HepG2 (cell line): Measurements from ENCODE around the gene HOXD9. TPM values are rescaled to one million over a fixed set of nuclear protein-coding genes. Genes with fewer than 3 reads are reported as not detected.

Experiments used
- GLMP ChIP-seq: sonication (generic); formaldehyde crosslinking; IDR thresholded peaks from 2 replicates; pipeline ENCODE4 v1.9.0; 2021; ENCODE audit warnings: missing genetic modification reagents, mild to moderate bottlenecking, borderline replicate concordance
- HNF1B ChIP-seq: sonication (generic); formaldehyde crosslinking; IDR thresholded peaks from 2 replicates; pipeline ENCODE4 v1.5.1; 2020; ENCODE audit warnings: mild to moderate bottlenecking, moderate library complexity, missing genetic modification reagents
- KDM1A ChIP-seq: IDR thresholded peaks from 2 replicates; pipeline ENCODE4 v1.6.1; 2016; ENCODE audit warnings: missing compliant biosample characterization
- KDM5B ChIP-seq: sonication (generic); formaldehyde crosslinking; IDR thresholded peaks from 2 replicates; pipeline ENCODE4 v1.4.0; 2020; ENCODE audit warnings: missing genetic modification reagents, mild to moderate bottlenecking, borderline replicate concordance
- MXD1 ChIP-seq: sonication (generic); formaldehyde crosslinking; IDR thresholded peaks from 2 replicates; pipeline ENCODE4 v1.4.0; 2020; ENCODE audit warnings: mild to moderate bottlenecking, missing genetic modification reagents
- RBFOX2 ChIP-seq: fragments of 200-400 bp; formaldehyde crosslinking; IDR thresholded peaks from 2 replicates; pipeline ENCODE4 v1.6.1; 2017; ENCODE audit warnings: low read depth, mild to moderate bottlenecking, low read length
- RFX5 ChIP-seq: IDR thresholded peaks from 2 replicates; pipeline ENCODE4 v1.6.1; 2011; ENCODE audit warnings: low read depth, low read length, improper control_type of control experiment
- RNF219 ChIP-seq: sonication (generic); formaldehyde crosslinking; IDR thresholded peaks from 2 replicates; pipeline ENCODE4 v1.5.0; 2020; ENCODE audit warnings: mild to moderate bottlenecking, missing genetic modification reagents
- SKI ChIP-seq: fragments of 450-650 bp; IDR thresholded peaks from one replicate; pipeline ENCODE4 v1.6.1; 2018; ENCODE audit warnings: mild to moderate bottlenecking; ENCODE audit not compliant: partially characterized antibody
- ZFX ChIP-seq: sonication (generic); formaldehyde crosslinking; IDR thresholded peaks from 2 replicates; pipeline ENCODE4 v1.4.0; 2020; ENCODE audit warnings: mild to moderate bottlenecking, low read depth, missing genetic modification reagents, moderate library complexity
- ZFY ChIP-seq: sonication (generic); formaldehyde crosslinking; IDR thresholded peaks from 2 replicates; pipeline ENCODE4 v1.4.0; 2020; ENCODE audit warnings: missing genetic modification reagents
- ZMYM2 ChIP-seq: sonication (generic); formaldehyde crosslinking; IDR thresholded peaks from 2 replicates; pipeline ENCODE4 v1.8.0; 2022; ENCODE audit warnings: mild to moderate bottlenecking, missing genetic modification reagents
- ZNF276 ChIP-seq: sonication (generic); formaldehyde crosslinking; IDR thresholded peaks from 2 replicates; pipeline ENCODE4 v1.4.0; 2020; ENCODE audit warnings: mild to moderate bottlenecking, low read depth, missing genetic modification reagents
- ZNF446 ChIP-seq: sonication (generic); formaldehyde crosslinking; IDR thresholded peaks from 2 replicates; pipeline ENCODE4 v1.5.0; 2020; ENCODE audit warnings: mild to moderate bottlenecking, missing genetic modification reagents
- ZNF512 ChIP-seq: sonication (generic); formaldehyde crosslinking; IDR thresholded peaks from 2 replicates; pipeline ENCODE4 v1.4.0; 2020; ENCODE audit warnings: mild to moderate bottlenecking, missing genetic modification reagents
- ZNF513 ChIP-seq: sonication (generic); formaldehyde crosslinking; conservative IDR thresholded peaks from 2 replicates; pipeline ENCODE4 v1.5.0; 2020; ENCODE audit warnings: missing genetic modification reagents
- ZNF589 ChIP-seq: sonication (generic); formaldehyde crosslinking; conservative IDR thresholded peaks from 2 replicates; pipeline ENCODE4 v1.8.0; 2022; ENCODE audit warnings: mild to moderate bottlenecking, moderate library complexity, missing genetic modification reagents
- ZNF598 ChIP-seq: sonication (generic); formaldehyde crosslinking; IDR thresholded peaks from 2 replicates; pipeline ENCODE4 v1.5.1; 2020; ENCODE audit warnings: mild to moderate bottlenecking, missing genetic modification reagents, borderline replicate concordance
- ZNF605 ChIP-seq: sonication (generic); formaldehyde crosslinking; IDR thresholded peaks from 2 replicates; pipeline ENCODE4 v1.8.0; 2022; ENCODE audit warnings: mild to moderate bottlenecking, missing genetic modification reagents
- polyA plus RNA-seq, 8 experiments: library from polyadenylated mRNA; depleted of rRNA in 3 of 8; stranded (reverse) in 7 of 8; unstranded in 1 of 8; fragments of >200 nt; fragmentation: Illumina TruSeq in 4 of 8; extraction: Trizol in 4 of 8; gene quantifications; 2 replicates each; pipeline versions ENCODE4 v1.2.1 to v1.2.3, GENCODE V29; 2011 to 2016; ENCODE audit warnings: low read depth in 4 of 8, missing spikeins in 1 of 8, mixed read lengths in 1 of 8; ENCODE audit not compliant: insufficient read depth in 1 of 8
- total RNA-seq, 5 experiments: library from RNA; depleted of rRNA; stranded (reverse); fragments of >200 nt; fragmentation: Illumina TruSeq; extraction: Trizol; gene quantifications; 2 replicates each; pipeline ENCODE4 v1.2.3, GENCODE V29; 2016; ENCODE audit warnings: low read depth in 1 of 5

HOXD9 gene
- total and polyA plus RNA-seq, 2 of the 13 experiments (the other 11 are each of a cell fraction or from before 2014, with no cell fraction given), result not detected

GRCh38 chr2:176148751-176149421 lies 26.4 kb downstream of the HOXD9 start (continued):
- TF ChIP-seq RNF219 (CRISPR knock-in tag) (no peak), KDM1A (CRISPR knock-in tag) (no peak), ZFX (CRISPR knock-in tag) (no peak), MXD1 (CRISPR knock-in tag) (no peak), SKI (no peak), ZNF589 (no peak), ZNF605 (CRISPR knock-in tag) (no peak), KDM5B (no peak), ZNF598 (no peak), ZNF276 (CRISPR knock-in tag) (no peak), RBFOX2 (no peak), HNF1B (peak; percentile 15; the same call in 1 of the 2 replicates), ZNF512 (CRISPR knock-in tag) (no peak), RFX5 (no peak), ZNF446 (CRISPR knock-in tag) (no peak), ZNF513 (CRISPR knock-in tag) (no peak), GLMP (CRISPR knock-in tag) (no peak), ZMYM2 (CRISPR knock-in tag) (no peak), ZFY (CRISPR knock-in tag) (no peak)
